ENCODE results near the gene ARHGEF4. TPM values are rescaled to one million over a fixed set of nuclear protein-coding genes. Genes with fewer than 3 reads are reported as not detected.

Gene ARHGEF4
- total RNA-seq, 1 donor from 2014 or later, result 9.3 TPM

DNA sequence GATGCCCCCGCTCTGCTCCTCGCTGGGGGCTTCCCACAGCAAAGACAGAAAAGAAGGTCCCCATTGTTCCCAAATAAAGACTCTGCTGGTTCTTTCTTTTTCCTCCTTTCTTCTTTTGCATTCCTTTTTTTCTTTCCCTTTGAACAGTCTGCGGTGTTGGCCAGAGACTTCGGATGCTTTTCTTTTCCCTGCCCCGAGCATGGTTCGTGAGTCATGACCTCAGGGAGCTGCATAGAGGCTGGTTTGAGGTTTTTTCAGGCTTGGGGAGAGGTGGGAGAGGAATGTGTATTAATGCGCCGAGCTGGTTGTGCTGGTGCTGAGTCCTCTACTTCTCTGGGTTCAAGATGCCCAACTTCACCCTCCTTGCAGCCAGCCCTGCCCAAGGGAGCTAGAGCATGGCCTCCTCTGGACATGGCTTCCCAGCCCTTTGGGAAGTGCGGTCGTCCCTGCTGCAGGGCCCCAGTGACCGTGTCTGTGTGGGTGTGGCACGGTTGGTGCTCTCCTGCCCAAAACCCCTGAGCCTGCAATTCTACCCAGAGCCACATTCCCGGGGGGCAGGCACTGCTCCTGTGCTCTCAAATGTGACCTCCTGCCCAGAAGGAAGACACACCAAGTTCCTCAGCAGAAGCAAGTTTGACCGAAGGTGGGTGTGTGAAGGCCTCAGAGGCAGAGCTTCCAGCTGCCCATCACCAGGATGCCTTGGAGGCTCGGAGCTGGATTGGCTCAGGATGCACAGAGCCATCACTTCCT, 9.0 kb upstream of the ARHGEF4 start:
- Histone ChIP-seq H3K27me3 (ENCODE audit: control insufficient read depth, insufficient read depth, low read length) (no peaks in the 10 kb centered on the region), H3K4me3 (ENCODE audit: low read depth, low read length) (no peak overlapping the region), H3K36me3 (ENCODE audit: control insufficient read depth, insufficient read depth, low read length) (no peaks in the 10 kb centered on the region)
- DNase-seq (ENCODE audit: low read depth), result no peak
- TF ChIP-seq, protein P1, sequence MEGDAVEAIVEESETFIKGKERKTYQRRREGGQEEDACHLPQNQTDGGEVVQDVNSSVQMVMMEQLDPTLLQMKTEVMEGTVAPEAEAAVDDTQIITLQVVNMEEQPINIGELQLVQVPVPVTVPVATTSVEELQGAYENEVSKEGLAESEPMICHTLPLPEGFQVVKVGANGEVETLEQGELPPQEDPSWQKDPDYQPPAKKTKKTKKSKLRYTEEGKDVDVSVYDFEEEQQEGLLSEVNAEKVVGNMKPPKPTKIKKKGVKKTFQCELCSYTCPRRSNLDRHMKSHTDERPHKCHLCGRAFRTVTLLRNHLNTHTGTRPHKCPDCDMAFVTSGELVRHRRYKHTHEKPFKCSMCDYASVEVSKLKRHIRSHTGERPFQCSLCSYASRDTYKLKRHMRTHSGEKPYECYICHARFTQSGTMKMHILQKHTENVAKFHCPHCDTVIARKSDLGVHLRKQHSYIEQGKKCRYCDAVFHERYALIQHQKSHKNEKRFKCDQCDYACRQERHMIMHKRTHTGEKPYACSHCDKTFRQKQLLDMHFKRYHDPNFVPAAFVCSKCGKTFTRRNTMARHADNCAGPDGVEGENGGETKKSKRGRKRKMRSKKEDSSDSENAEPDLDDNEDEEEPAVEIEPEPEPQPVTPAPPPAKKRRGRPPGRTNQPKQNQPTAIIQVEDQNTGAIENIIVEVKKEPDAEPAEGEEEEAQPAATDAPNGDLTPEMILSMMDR (IDR thresholded peaks at IDR 0.05; ENCODE audit: insufficient read depth, low read length, poor library complexity, severe bottlenecking), result no peak

DNA sequence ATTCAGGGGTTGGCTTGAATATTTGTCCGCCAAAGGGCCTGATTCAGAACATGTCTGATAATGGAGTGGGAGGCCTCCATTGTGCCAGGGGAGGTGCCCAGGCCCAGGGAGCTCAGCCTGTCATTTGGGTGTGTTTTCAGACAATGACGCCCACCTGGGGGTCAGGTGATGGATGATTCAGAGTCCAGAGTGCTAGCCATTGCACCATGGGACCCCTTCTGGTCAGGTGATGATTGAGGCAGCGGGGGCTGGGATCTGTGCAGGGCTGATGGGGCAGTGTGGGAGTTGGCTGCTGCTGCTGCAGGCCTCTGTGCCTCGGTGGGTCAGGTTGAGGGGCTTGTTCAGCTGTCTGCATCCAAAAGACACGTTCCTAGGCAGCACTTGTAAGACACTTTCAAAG, 8.3 kb upstream of the ARHGEF4 start:
- H3K27me3 ChIP-seq (ENCODE audit: control insufficient read depth, insufficient read depth, low read length), result no peaks in the 10 kb centered on the region
- no peaks in the 10 kb centered on the region for H3K36me3 ChIP-seq (ENCODE audit: control insufficient read depth, insufficient read depth, low read length)
- TF ChIP-seq, protein P1 (IDR thresholded peaks at IDR 0.05; ENCODE audit: insufficient read depth, low read length, poor library complexity, severe bottlenecking), result no peak
- no peak for DNase-seq (ENCODE audit: low read depth)
- H3K4me3 ChIP-seq (ENCODE audit: low read depth, low read length), result no peak overlapping the region

DNA sequence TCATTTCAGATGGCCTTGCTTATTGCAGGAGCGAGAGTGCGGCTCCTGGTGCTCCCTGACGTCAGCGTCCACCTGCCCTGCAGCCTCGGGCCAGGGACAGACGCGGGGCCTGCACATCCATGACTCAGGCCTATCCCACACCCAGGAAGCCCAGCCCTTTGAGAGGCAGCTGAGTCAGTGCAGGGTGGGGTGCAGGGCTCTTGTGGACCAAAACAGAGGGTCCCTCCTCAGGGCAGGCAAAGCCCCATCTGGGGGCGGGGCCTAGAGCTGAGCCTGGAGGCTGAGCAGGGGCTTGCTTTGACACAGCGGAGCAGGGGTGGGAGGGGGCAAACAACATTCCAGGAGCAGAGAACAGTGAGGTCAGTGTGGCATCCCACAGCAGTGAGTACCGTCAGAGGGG, 7.7 kb upstream of the ARHGEF4 start:
- Histone ChIP-seq H3K36me3 (ENCODE audit: control insufficient read depth, insufficient read depth, low read length) (no peaks in the 10 kb centered on the region), H3K4me3 (ENCODE audit: low read depth, low read length) (no peak overlapping the region), H3K27me3 (ENCODE audit: control insufficient read depth, insufficient read depth, low read length) (no peaks in the 10 kb centered on the region)
- no peak for DNase-seq (ENCODE audit: low read depth)
- TF ChIP-seq, protein P1 (IDR thresholded peaks at IDR 0.05; ENCODE audit: insufficient read depth, low read length, poor library complexity, severe bottlenecking), result no peak

DNA sequence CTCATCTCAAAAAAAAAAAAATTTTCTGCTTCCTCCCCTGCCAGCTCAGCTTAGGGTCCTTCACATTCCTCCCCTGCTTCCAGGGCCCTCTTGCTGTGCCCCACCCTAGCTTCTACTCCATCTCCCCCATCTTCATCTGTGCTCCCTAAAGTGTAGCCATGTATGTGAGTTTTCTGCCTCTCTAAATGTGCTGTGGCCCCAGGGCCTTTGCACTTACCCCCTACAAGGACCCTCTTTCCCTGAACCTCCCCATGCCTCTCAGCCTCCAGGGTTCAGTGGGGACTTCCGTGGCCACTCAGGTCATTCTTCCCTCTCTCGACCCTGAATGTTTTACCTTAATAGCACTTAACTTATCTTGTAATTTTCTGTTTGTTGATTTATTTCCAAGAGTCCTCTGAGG, 6.2 kb upstream of the ARHGEF4 start:
- Histone ChIP-seq H3K4me3 (ENCODE audit: low read depth, low read length) (no peak overlapping the region), H3K36me3 (ENCODE audit: control insufficient read depth, insufficient read depth, low read length) (no peaks in the 10 kb centered on the region), H3K27me3 (ENCODE audit: control insufficient read depth, insufficient read depth, low read length) (no peaks in the 10 kb centered on the region)
- TF ChIP-seq, protein P1 (IDR thresholded peaks at IDR 0.05; ENCODE audit: insufficient read depth, low read length, poor library complexity, severe bottlenecking), result no peak
- DNase-seq (ENCODE audit: low read depth), result no peak

DNA sequence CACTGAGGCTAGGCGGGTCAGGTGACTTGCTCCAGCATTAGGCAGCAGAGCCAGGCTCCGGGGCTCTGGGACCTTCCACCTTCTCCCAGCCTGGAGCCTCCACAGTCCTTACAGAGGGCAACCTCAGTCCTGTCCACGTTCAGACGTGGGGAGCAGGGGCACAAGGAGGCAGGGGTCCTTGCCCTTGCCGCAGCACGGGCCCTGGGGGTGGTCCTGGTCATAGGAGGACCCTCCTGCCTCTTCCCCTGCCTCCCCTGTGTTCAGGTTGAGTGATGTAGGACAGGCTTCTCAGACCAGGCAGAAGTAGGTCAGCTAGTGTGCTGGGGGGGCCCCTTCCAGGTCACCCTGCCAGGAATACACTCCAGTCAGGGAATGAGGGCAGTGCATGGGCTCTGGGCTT, 5.4 kb upstream of the ARHGEF4 start:
- Histone ChIP-seq H3K36me3 (ENCODE audit: control insufficient read depth, insufficient read depth, low read length) (no peaks in the 10 kb centered on the region), H3K4me3 (ENCODE audit: low read depth, low read length) (no peak overlapping the region)

More for the DNA sequence above, 5.4 kb upstream of the ARHGEF4 start:
- TF ChIP-seq, protein P1 (IDR thresholded peaks at IDR 0.05; ENCODE audit: insufficient read depth, low read length, poor library complexity, severe bottlenecking), result no peak
- no peaks in the 10 kb centered on the region for H3K27me3 ChIP-seq (ENCODE audit: control insufficient read depth, insufficient read depth, low read length)
- no peak for DNase-seq (ENCODE audit: low read depth)
